Camera-type eye (tissue), 1 donor: ENCODE results near the gene HSH2D. TPM values are rescaled to one million over a fixed set of nuclear protein-coding genes. Genes with fewer than 3 reads are reported as not detected.

ENCODE experiments used
- total RNA-seq: library from RNA; depleted of rRNA; stranded (reverse); fragments of >200 nt; gene quantifications from one replicate; pipeline ENCODE4 v1.2.3, GENCODE V29; 2014

Gene HSH2D, protein sequence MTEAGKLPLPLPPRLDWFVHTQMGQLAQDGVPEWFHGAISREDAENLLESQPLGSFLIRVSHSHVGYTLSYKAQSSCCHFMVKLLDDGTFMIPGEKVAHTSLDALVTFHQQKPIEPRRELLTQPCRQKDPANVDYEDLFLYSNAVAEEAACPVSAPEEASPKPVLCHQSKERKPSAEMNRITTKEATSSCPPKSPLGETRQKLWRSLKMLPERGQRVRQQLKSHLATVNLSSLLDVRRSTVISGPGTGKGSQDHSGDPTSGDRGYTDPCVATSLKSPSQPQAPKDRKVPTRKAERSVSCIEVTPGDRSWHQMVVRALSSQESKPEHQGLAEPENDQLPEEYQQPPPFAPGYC
- total RNA-seq = 0.27 TPM

DNA sequence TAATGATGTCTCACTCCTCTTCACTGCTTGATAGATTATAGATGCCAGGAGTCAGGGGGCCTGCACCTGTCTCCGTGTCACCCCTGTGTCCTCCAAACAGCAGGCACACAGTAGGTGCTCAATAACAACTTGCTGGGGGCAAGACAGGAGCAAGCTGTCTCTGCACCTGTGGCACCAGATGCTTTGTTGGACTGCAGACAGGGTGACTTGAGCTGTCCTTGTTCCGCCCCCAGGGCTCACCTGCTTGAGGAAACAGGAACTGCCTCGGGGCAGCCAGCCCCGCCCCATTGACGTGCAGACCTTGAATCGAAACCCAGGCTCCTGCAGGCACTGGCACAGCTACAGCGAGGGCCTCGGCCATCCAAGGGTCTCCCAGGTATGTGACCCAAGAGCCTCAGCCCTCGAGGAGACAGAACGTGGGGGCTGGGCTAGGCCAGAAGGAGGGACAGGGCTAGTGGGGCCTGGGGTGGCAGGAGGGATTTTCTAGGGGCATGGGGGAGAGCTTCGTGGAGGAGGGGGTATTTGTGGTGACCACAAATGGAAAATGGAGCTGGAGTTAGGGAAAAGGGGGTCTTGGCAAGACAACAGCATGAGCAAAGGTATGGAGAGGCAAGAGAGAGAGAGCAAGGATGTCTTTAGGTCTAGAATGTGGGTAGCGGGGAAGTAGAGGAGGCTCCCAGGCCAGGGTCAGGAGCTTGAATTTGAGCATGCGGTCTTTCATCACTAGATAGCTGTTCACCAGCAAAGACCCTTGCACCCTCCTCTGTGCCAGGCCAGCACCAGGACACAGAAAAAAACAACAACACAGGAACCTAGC is at the start of gene HSH2D:
Gene HSH2D (plus strand): TSS at position 287 of the 817 bp plus-strand sequence. CDS start 5,066 bp downstream, outside the sequence.

DNA sequence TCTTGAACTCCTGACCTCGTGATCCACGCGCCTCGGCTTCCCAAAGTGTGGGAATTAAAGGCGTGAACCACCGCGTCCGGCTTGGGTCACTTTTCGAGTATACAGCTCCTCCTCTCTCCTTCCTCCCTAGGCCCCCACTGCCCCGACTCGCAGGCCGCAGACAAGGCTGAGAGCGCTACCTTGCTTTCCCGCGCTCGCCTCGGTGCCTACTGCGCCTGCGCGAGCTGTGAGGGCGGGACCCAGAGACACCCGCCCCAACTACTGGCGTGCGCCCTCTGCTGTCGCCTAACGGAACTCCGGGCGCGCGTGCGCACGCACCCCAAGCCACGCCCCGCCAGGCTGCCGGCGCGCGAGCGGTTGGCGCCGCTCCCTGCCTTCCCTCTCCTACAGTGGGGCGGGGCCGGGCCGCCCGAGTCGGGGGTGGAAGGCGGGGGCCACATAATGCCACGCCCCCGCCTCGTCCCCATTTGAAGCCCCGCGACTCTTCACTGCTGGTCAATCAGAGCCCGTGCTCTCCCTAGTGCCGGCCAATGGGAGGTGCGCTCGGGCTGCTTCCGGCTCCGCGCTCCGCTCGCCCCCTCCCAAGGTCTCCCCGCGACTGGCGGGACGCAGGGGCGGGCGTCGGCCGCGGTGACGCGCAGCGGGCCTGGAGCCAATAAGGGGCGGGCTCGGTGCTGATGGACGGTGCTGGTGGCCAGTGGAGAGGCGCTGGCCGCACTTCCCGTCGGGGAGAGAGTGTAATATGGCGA is 32.2 kb upstream of the HSH2D start, which contains the start of gene RAB8A:
Gene RAB8A (plus strand): TSS at position 730 of the 749 bp plus-strand sequence. CDS start 13 bp downstream, at position 743.

DNA sequence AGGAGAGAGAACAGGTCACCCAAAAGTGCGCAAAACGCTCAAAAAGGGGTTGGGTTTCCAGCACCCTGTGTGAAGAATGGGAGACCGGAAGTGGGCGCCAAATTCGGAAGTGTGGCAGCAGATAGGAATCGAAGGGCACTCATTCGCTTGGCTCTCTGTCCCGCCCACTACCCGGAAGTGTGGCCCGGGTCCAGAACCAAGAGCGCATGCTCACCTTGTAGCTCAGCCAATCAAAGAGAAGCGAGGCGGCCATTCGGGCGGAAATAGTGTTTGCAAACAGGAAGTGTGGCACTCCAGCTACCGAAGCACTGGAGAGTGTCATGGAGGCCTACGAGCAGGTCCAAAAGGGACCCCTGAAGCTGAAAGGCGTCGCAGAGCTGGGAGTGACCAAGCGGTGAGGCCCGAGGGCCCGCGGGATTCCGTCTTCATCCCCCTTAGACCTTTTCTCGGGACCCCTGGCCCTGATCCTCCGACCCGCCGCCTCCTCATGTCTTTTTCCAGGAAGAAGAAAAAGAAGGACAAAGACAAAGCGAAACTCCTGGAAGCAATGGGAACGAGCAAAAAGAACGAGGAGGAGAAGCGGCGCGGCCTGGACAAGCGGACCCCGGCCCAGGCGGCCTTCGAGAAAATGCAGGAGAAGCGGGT is 41.8 kb downstream of the HSH2D start, which contains the start of gene FAM32A:
Gene FAM32A (plus strand): TSS at position 288 of the 645 bp plus-strand sequence. CDS start 33 bp downstream, at position 321.

DNA sequence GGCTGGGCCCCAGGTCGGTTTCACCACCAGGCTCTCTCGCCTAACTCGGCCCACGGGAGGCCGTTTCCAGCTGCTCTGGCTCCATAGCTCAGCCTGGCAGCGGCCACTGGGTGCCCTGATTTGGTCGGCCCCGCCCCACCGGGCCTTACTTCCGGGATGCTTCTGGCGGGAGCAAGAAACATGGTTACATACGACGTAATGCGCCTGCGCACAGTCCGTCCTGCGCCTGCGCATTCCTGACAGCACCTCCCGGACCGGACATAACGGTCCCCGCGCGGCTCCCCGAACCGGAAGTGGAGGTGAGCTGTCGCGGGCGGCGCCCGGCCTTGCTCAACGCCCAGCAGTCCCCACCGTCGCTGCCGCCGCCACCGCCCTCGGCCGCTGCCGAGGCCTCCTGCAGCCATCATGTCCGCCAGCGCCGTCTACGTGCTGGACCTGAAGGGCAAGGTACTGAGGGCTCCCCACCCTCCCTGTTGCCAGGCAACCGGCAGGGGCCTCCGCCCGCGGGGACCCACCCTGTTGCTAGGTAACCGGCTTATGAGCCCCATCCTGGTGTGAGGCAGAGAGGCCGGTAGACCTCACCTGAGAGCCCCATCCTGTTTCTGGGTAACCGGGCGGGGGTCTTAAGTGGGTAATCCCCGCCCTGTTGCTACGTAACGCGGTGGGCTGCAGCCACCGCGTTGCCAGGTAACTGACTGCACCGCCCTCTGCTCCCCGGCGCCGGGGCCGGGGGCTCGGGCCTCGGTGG is 54.3 kb downstream of the HSH2D start, which contains the start of gene AP1M1:
Gene AP1M1 (plus strand): TSS at position 290 of the 748 bp plus-strand sequence. CDS start 116 bp downstream, at position 406.

Other genes starting within 250 kb of the HSH2D start
- not detected for gene CYP4F2, start 245.6 kb upstream of the HSH2D start, total RNA-seq
- gene CYP4F11, start 209.2 kb upstream of the HSH2D start, total RNA-seq = not detected
- gene OR10H4, start 194.7 kb upstream of the HSH2D start, total RNA-seq = not detected
- 246 TPM for gene TPM4, start 67.2 kb upstream of the HSH2D start, total RNA-seq
- 41.6 TPM for gene RAB8A, start 31.8 kb upstream of the HSH2D start, total RNA-seq
- gene CIB3, start 29.8 kb downstream of the HSH2D start, total RNA-seq = not detected
- gene FAM32A, start 41.7 kb downstream of the HSH2D start, total RNA-seq = 107 TPM
- gene AP1M1, start 54.2 kb downstream of the HSH2D start, total RNA-seq = 53.2 TPM
- gene KLF2, start 181.1 kb downstream of the HSH2D start, total RNA-seq = 22.8 TPM